Karpas-422 (cell line): ENCODE results near the gene ADCY9. TPM values are rescaled to one million over a fixed set of nuclear protein-coding genes. Genes with fewer than 3 reads are reported as not detected.

Experiments
- DNase-seq: peaks from one replicate; pipeline ENCODE4 v3.0.0-alpha.2; 2015
- H2AFZ ChIP-seq: fragments of 200-600 bp; sonication (generic); 2 replicates; pipeline ENCODE4 v1.6.1; 2014; ENCODE audit warnings: antibody characterized with exemption, low read length, mixed read lengths
- H3K27ac ChIP-seq: fragments of 200-600 bp; sonication (generic); 2 replicates; pipeline ENCODE4 v1.5.1; 2014; ENCODE audit warnings: mild to moderate bottlenecking, low read length, moderate library complexity
- H3K27me3 ChIP-seq: fragments of 200-600 bp; sonication (generic); 2 replicates; pipeline ENCODE4 v1.6.1; 2014; ENCODE audit warnings: low read length, mixed read lengths
- H3K36me3 ChIP-seq: fragments of 200-600 bp; sonication (generic); 2 replicates; pipeline ENCODE4 v1.6.1; 2014; ENCODE audit warnings: low read length, mixed read lengths; ENCODE audit not compliant: insufficient read depth
- H3K4me1 ChIP-seq: fragments of 200-600 bp; sonication (generic); 2 replicates; pipeline ENCODE4 v1.6.1; 2014; ENCODE audit warnings: mild to moderate bottlenecking, low read length, mixed read lengths
- H3K4me2 ChIP-seq: fragments of 200-600 bp; sonication (generic); 2 replicates; pipeline ENCODE4 v1.6.1; 2014; ENCODE audit warnings: low read length, low read depth, mild to moderate bottlenecking; ENCODE audit not compliant: poor library complexity, severe bottlenecking
- H3K4me3 ChIP-seq: fragments of 200-600 bp; sonication (generic); 2 replicates; pipeline ENCODE4 v1.5.1; 2014; ENCODE audit warnings: mild to moderate bottlenecking, antibody characterized with exemption, low read length, mixed read lengths
- H3K79me2 ChIP-seq: fragments of 200-600 bp; sonication (generic); 2 replicates; pipeline ENCODE4 v1.6.1; 2014; ENCODE audit warnings: mild to moderate bottlenecking, low read length, mixed read lengths
- H3K9ac ChIP-seq: fragments of 200-600 bp; sonication (generic); 2 replicates; pipeline ENCODE4 v1.6.0; 2014; ENCODE audit warnings: low read length
- H3K9me2 ChIP-seq: fragments of 200-600 bp; sonication (generic), shearing (Covaris generic); replicated peaks from 2 replicates; pipeline ENCODE4 v1.6.0; 2014; ENCODE audit warnings: mild to moderate bottlenecking, low read length, moderate library complexity; ENCODE audit not compliant: insufficient read depth
- H3K9me3 ChIP-seq: fragments of 300-700, 200-600 bp; sonication (generic); 2 replicates; pipeline ENCODE4 v1.6.1; 2014; ENCODE audit warnings: low read length, mixed read lengths
- H4K20me1 ChIP-seq: fragments of 200-600 bp; sonication (generic); 2 replicates; pipeline ENCODE4 v1.6.1; 2014; ENCODE audit warnings: mild to moderate bottlenecking, antibody characterized with exemption, low read length, low read depth; ENCODE audit not compliant: insufficient read depth
- total RNA-seq: library from RNA; depleted of rRNA; stranded (reverse); fragments of >200 nt; shearing (Covaris generic); gene quantifications from 2 replicates; pipeline ENCODE4 v1.2.3, GENCODE V29; 2014; ENCODE audit warnings: low replicate concordance

Gene ADCY9
- total RNA-seq, 1 experiment from 2014 or later, result 0.11 TPM

DNA sequence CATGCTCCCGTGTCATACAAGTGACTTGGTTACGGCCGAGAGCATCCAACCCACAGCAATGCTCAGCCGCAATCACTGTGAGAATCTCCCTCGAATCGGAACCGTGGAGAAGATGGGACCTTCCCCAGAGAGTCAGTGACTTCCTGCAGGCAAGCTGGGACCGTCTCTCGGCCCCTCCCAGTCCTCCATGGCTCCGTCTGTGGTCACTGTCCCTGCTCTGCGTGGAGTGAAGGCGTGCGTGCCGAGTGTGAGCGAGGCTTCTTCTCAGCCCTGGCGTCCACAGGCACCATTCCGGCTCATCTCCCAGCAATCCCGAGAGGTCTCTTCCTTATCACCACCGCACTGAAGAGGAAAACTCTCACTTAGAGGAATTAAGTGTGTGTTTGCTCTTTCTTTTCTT is 113.1 kb downstream of the ADCY9 start:
- no peaks in the 10 kb centered on the region for H3K79me2 ChIP-seq
- H3K4me2 ChIP-seq, result no peak overlapping the region
- H3K27ac ChIP-seq, result no peak overlapping the region
- no peak overlapping the region for H3K9ac ChIP-seq
- no peaks in the 10 kb centered on the region for H3K9me3 ChIP-seq
- H3K4me3 ChIP-seq, result no peak overlapping the region
- H3K27me3 ChIP-seq, result no peaks in the 10 kb centered on the region
- H3K36me3 ChIP-seq, result no peaks in the 10 kb centered on the region
- no peak for DNase-seq
- no peaks in the 10 kb centered on the region for H4K20me1 ChIP-seq
- H3K4me1 ChIP-seq, result no peaks in the 10 kb centered on the region
- H2AFZ ChIP-seq, result no peak overlapping the region
- no peaks in the 10 kb centered on the region for H3K9me2 ChIP-seq

DNA sequence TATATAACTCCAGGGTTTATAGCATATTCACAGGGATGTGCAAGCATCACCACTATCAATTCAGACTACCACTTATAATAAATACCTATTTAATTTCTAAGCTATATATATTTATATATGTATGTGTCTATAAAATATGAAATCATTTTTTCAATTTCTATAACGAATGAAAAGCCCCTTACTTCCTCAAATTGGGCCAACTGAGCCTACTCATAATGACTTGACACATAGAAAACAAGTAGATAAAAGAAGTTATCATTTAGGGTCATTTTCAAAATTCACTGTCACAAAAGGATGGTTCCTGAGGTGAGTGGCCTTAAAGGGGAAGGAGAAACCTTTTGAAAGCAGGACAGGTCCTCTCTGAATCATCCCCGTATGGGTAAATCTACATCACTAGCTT is 114.1 kb downstream of the ADCY9 start:
- Histone ChIP-seq H3K9ac (no peak overlapping the region), H3K4me3 (no peak overlapping the region), H3K36me3 (no peaks in the 10 kb centered on the region), H2AFZ (no peak overlapping the region), H3K79me2 (no peaks in the 10 kb centered on the region), H3K4me2 (no peak overlapping the region), H3K27ac (no peak overlapping the region), H3K9me2 (no peaks in the 10 kb centered on the region), H3K4me1 (no peaks in the 10 kb centered on the region), H3K27me3 (no peaks in the 10 kb centered on the region), H3K9me3 (no peaks in the 10 kb centered on the region), H4K20me1 (no peaks in the 10 kb centered on the region)
- DNase-seq, result no peak

DNA sequence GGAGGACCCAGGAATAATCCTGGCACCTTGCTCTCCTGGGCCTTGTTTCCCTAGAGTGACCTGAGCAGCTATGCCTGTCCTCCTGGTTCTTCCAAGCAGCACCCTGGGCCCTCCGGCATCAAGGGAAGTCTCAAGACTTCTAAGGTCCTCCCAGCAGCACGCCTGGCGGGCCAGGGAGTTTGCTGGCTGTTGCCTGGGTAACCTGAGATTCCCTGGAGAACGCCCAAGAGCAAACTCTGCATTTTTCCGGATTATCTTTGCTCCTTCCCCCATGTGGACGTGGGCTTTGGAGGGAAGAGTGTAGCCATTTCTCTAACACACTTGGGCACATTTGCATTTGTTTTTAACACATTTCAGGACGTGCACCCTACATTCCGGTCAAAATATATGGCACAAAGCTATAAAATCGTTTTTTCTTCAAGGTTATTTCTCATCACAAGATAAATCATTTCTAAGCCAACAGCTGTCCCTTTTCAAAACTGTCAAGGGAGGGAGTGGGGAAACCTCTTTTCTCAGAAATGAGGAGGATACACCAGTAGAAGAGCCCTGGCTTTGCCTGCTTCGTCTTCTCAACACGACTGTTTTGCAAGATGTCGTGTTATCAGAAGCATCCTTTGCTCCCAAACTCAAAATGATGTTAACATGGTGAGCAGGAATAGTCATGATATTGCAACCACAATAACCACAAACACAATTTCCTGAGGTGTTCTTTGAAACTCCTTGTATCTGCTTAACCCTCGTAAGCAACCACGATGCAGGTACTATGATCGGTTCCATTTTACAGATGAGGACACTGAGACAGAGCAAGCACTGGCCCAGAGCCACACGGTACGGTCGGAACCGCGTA is 116.5 kb downstream of the ADCY9 start:
- DNase-seq, result no peak
- H3K9ac ChIP-seq, result no peak overlapping the region
- no peak overlapping the region for H3K4me3 ChIP-seq
- H3K79me2 ChIP-seq, result no peaks in the 10 kb centered on the region
- no peaks in the 10 kb centered on the region for H4K20me1 ChIP-seq
- H3K27me3 ChIP-seq, result no peaks in the 10 kb centered on the region
- H3K9me2 ChIP-seq, result no peaks in the 10 kb centered on the region
- H3K9me3 ChIP-seq, result no peaks in the 10 kb centered on the region
- no peak overlapping the region for H2AFZ ChIP-seq
- H3K4me1 ChIP-seq, result no peaks in the 10 kb centered on the region
- H3K4me2 ChIP-seq, result no peak overlapping the region
- H3K27ac ChIP-seq, result no peak overlapping the region
- no peaks in the 10 kb centered on the region for H3K36me3 ChIP-seq

DNA sequence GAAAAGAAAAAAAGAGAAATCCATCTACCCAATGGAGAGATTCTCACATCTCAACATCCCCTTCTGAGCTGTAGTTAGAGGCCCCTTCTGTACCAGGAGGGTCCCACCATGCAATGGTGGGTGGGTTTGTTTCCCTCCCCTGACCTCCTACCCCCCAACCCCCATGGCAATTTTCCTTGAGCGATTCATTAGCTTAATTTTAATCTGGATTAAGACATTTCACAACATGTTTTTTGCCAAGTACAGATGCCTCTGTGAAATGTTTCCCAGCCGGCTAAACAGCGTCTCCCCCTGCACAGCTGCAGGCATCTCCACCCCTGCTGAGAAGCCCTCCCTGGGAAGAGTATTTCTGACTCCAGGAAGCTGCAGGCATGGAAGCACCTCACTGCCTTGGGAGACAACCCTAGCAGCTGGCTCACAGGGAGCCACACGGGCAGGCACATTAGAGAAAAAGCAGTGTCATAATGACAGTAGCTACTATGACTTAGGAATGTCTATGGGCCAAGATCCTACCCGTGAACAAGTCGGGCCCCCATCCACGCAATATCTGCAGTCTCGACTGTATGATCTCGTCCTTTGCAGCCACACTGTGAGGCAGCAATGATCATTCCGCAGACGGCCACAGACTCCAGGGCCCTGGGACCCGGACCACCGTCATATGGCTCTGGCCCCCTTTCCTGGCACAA is 117.3 kb downstream of the ADCY9 start:
- Histone ChIP-seq H3K79me2 (no peaks in the 10 kb centered on the region), H3K9me2 (no peaks in the 10 kb centered on the region), H2AFZ (no peak overlapping the region), H3K36me3 (no peaks in the 10 kb centered on the region), H3K4me2 (no peak overlapping the region), H3K27me3 (no peaks in the 10 kb centered on the region), H4K20me1 (no peaks in the 10 kb centered on the region), H3K9me3 (no peaks in the 10 kb centered on the region), H3K4me3 (no peak overlapping the region), H3K9ac (no peak overlapping the region), H3K27ac (no peak overlapping the region), H3K4me1 (no peaks in the 10 kb centered on the region)
- DNase-seq, result no peak

- H3K9ac ChIP-seq, result no peak overlapping the region
- H3K4me1 ChIP-seq, result no peaks in the 10 kb centered on the region
- no peaks in the 10 kb centered on the region for H3K36me3 ChIP-seq
- H3K9me2 ChIP-seq, result no peaks in the 10 kb centered on the region
- no peaks in the 10 kb centered on the region for H3K27me3 ChIP-seq
- H3K27ac ChIP-seq, result no peak overlapping the region
- H2AFZ ChIP-seq, result no peak overlapping the region
- no peaks in the 10 kb centered on the region for H4K20me1 ChIP-seq
- DNase-seq, result no peak
- no peak overlapping the region for H3K4me3 ChIP-seq
- no peaks in the 10 kb centered on the region for H3K79me2 ChIP-seq
- no peaks in the 10 kb centered on the region for H3K9me3 ChIP-seq
- H3K4me2 ChIP-seq, result no peak overlapping the region
These were observed 118.9 kb downstream of the ADCY9 start for GRCh38 chr16:3997231-3997841.

DNA sequence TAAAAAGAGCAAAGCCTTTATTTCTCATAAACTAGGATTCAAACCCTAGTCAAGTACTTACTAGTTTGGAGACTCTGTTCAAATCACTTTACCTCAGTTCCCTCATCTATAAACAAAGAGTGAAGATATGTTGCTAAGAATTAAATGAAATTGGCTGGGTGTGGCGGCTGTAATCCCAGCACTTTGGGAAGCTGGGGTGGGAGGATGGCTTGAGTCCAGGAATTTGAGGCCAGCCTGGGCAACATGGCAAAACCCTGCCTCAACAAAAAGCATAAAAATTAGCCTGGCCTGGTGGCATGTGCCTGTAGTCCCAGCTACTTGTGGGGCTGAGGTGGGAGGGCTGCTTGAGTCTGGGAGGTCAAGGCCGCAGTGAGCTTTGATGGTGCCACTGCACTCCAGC is 121.2 kb downstream of the ADCY9 start:
- DNase-seq, result no peak
- no peak overlapping the region for H3K4me3 ChIP-seq
- H3K79me2 ChIP-seq, result no peaks in the 10 kb centered on the region
- H2AFZ ChIP-seq, result no peak overlapping the region
- H3K36me3 ChIP-seq, result no peaks in the 10 kb centered on the region
- no peak overlapping the region for H3K27ac ChIP-seq
- no peak overlapping the region for H3K4me2 ChIP-seq
- H3K9me3 ChIP-seq, result no peaks in the 10 kb centered on the region
- H3K9me2 ChIP-seq, result no peaks in the 10 kb centered on the region
- H3K9ac ChIP-seq, result no peak overlapping the region
- no peaks in the 10 kb centered on the region for H4K20me1 ChIP-seq
- H3K27me3 ChIP-seq, result no peaks in the 10 kb centered on the region
- H3K4me1 ChIP-seq, result no peaks in the 10 kb centered on the region

- Histone ChIP-seq H4K20me1 (no peaks in the 10 kb centered on the region), H3K9me2 (no peaks in the 10 kb centered on the region), H3K79me2 (no peaks in the 10 kb centered on the region), H3K4me1 (no peaks in the 10 kb centered on the region), H3K36me3 (no peaks in the 10 kb centered on the region), H3K27ac (no peak overlapping the region), H3K4me3 (no peak overlapping the region), H2AFZ (no peak overlapping the region), H3K27me3 (no peaks in the 10 kb centered on the region), H3K4me2 (no peak overlapping the region), H3K9ac (no peak overlapping the region), H3K9me3 (no peaks in the 10 kb centered on the region)
- no peak for DNase-seq
These were observed 123.0 kb downstream of the ADCY9 start for GRCh38 chr16:3993052-3993785.
